Thymus (tissue), 11 donors: ENCODE data around the gene CAMTA1. TPM values are rescaled to one million over a fixed set of nuclear protein-coding genes. Genes with fewer than 3 reads are reported as not detected.

ENCODE experiments used
- DNase-seq, 9 donors: peaks; one replicate each; pipeline ENCODE4 v3.0.0-alpha.2; 2013; ENCODE audit warnings: low spot score in 9 of 9, low read depth in 6 of 9, missing footprints in 1 of 9
- H3K27ac ChIP-seq, 2 donors: one replicate each; pipeline ENCODE4 v1.5.1; 2013; ENCODE audit warnings: control low read depth in 1 of 2, low read depth in 1 of 2, low read length in 1 of 2, mild to moderate bottlenecking in 1 of 2, moderate library complexity in 1 of 2
- H3K27me3 ChIP-seq, 2 donors: one replicate each; pipeline ENCODE4 v1.5.1; 2013; ENCODE audit warnings: low read length in 1 of 2; ENCODE audit not compliant: control insufficient read depth in 2 of 2, insufficient read depth in 1 of 2
- H3K36me3 ChIP-seq, 2 donors: one replicate each; pipeline ENCODE4 v1.5.1; 2013; ENCODE audit warnings: low read length in 1 of 2, mild to moderate bottlenecking in 1 of 2, moderate library complexity in 1 of 2; ENCODE audit not compliant: control insufficient read depth in 2 of 2, insufficient read depth in 2 of 2
- H3K4me1 ChIP-seq, 2 donors: one replicate each; pipeline ENCODE4 v1.5.1; 2013; ENCODE audit warnings: low read length in 2 of 2; ENCODE audit not compliant: control insufficient read depth in 2 of 2, insufficient read depth in 2 of 2
- H3K4me3 ChIP-seq, 2 donors: one replicate each; pipeline ENCODE4 v1.5.1; 2013; ENCODE audit warnings: low read length in 2 of 2, control low read depth in 1 of 2, mild to moderate bottlenecking in 1 of 2
- H3K9me3 ChIP-seq, 2 donors: one replicate each; pipeline ENCODE4 v1.5.1; 2013; ENCODE audit warnings: low read length in 1 of 2, mild to moderate bottlenecking in 1 of 2; ENCODE audit not compliant: control insufficient read depth in 2 of 2, insufficient read depth in 1 of 2
- WGBS: extraction: QIAGEN DNeasy Blood & Tissue Kit; methylation state at CpG from one replicate; pipeline ENCODE4 v1.1.7; 2013; 5-methylcytosine and 5-hydroxymethylcytosine counted together
- polyA plus RNA-seq: library from polyadenylated mRNA; stranded (reverse); fragments of 200-250 nt; gene quantifications from one replicate; pipeline ENCODE4 v1.2.3, GENCODE V29; 2013
- total RNA-seq: library from RNA; stranded (reverse); fragments of 120-200 nt; gene quantifications from one replicate; pipeline ENCODE4 v1.2.4, GENCODE V29; 2013
- donor health status: healthy.

The CAMTA1 gene
- total and polyA plus RNA-seq, 2 donors, result 32.0 to 158 TPM

DNA sequence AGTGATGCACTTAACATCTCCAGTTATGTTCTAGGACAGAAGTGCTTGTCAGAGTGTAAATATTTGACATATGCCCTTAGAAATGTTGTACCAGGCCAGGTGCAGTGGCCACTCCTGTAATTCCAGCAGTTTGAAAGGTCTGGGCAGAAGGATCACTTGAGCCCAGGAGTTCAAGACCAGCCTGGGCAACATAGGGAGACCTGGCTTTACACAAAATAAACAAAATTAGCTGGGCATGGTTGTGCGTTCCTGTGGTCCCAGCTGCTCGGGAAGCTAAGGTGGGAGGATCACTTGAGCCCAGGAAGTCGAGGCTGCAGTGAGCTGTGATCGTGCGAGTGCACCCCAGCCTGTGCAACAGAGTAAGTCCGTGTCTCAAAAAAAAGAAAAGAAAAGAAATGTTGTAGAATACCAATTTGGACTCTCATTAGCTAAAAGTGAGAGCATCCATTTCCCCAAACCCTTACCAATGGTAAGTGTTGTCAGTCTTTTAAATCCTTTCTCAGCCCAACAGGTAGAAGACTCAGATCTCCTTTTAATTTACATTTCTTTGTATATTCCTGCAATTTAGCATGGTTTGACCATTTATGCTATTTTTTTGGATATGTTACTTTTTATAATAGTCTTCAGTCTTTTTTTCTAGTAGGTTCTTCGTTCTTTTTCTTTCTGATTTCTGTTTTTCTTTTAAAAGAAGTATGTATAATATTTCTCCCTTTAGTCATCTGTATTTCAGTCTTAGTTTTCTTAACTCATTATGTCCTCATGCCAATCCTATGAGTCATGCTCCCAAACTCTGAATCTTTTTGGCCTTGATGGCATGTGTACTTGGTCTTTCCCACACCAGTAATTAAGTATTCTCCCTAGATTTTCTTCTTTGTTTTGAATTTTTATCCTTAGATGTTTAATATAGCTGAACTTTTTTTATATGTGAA is 74.4 kb downstream of the CAMTA1 start:
- H3K4me1 ChIP-seq, result no peaks in the 10 kb centered on the region
- H3K9me3 ChIP-seq, result no peaks in the 10 kb centered on the region
- DNase-seq, result no peak
- H3K27ac ChIP-seq, result no peak overlapping the region
- 96% methylated on average over 7 of the region's 7 CpGs for WGBS
- H3K27me3 ChIP-seq, result no peaks in the 10 kb centered on the region
- no peak overlapping the region for H3K4me3 ChIP-seq
- peaks cover 0 to 4% of the 10 kb centered on the region in 2 donors for H3K36me3 ChIP-seq

DNA sequence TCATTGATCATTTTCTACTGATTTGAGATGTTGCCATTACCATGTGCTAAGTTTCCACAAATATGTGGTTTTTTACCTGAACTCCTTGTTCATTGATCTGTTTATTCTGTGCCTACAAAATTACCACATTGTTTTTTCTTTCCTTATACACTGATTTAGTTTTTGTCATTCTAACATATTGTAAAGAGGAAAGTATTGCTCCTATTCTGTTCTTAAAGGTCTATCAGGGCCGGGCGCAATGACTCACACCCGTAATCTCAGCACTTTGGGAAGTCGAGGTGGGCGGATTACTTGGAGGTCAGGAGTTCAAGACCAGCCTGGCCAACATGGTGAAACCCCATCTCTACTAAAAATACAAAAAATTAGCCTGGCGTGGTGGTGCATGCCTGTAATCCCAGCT is 75.1 kb downstream of the CAMTA1 start:
- Histone ChIP-seq H3K27me3 (no peaks in the 10 kb centered on the region), H3K27ac (no peak overlapping the region), H3K4me3 (no peak overlapping the region), H3K9me3 (no peaks in the 10 kb centered on the region), H3K36me3 (peaks cover 0 to 4% of the 10 kb centered on the region in 2 donors), H3K4me1 (no peaks in the 10 kb centered on the region)
- no peak for DNase-seq
- WGBS, result 97% methylated on average over 6 of the region's 6 CpGs

DNA sequence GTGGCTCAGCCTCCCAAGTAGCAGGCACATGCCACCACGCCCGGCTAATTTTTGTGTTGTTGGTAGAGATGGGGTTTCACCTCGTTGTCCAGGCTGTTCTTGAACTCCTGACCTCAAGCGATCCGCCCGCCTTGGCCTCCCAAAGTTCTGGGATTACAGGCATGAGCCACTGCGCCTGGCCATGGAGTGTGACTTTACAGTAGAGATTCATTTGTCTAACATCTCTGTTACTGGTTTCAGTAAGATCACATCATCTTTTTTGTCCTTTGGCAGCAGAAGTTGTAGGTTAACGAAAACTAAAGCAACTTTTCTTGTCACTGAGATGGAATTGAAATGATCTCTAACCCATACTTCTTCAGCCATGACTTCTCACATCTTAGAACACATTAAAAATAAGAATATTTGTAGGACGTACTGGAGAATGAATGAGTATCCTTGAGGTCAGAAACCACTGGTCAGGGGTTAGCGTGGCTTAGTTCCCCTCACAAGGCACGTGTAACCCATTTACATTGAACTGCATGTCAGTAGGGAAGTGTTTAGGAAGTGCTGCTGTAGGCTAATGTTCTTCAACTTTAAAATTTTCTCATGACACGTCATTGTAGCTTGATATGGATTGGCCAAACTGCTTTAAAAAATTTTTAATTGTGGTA is 75.9 kb downstream of the CAMTA1 start:
- H3K4me3 ChIP-seq, result no peak overlapping the region
- no peaks in the 10 kb centered on the region for H3K27me3 ChIP-seq
- H3K4me1 ChIP-seq, result no peaks in the 10 kb centered on the region
- H3K27ac ChIP-seq, result no peak overlapping the region
- DNase-seq, result no peak
- H3K36me3 ChIP-seq, result peaks cover 0 to 4% of the 10 kb centered on the region in 2 donors
- 97% methylated on average over 12 of the region's 12 CpGs for WGBS
- no peaks in the 10 kb centered on the region for H3K9me3 ChIP-seq

DNA sequence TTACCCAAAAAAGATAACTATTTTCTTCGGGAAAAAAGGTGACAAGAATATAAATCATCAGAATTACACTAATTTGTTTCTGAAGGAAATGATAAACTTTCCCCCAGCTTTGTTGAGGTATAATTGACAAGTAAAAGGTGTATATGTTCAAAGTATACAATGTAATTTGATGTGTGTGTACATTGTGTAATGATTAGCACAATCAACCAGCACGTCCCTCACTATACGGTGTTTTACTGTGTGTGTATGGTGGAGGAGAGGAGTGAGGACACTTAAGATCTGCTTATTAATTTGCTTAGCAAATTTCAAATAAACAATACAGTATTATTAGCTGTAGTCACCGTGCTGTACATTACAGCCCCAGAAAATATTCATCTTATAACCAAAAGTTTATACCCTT is 77.7 kb downstream of the CAMTA1 start:
- H3K27ac ChIP-seq, result no peak overlapping the region
- no peaks in the 10 kb centered on the region for H3K27me3 ChIP-seq
- H3K9me3 ChIP-seq, result no peaks in the 10 kb centered on the region
- no peak for DNase-seq
- H3K4me1 ChIP-seq, result no peaks in the 10 kb centered on the region
- 96% methylated on average over 4 of the region's 4 CpGs for WGBS
- peaks cover 0 to 4% of the 10 kb centered on the region in 2 donors for H3K36me3 ChIP-seq
- no peak overlapping the region for H3K4me3 ChIP-seq

DNA sequence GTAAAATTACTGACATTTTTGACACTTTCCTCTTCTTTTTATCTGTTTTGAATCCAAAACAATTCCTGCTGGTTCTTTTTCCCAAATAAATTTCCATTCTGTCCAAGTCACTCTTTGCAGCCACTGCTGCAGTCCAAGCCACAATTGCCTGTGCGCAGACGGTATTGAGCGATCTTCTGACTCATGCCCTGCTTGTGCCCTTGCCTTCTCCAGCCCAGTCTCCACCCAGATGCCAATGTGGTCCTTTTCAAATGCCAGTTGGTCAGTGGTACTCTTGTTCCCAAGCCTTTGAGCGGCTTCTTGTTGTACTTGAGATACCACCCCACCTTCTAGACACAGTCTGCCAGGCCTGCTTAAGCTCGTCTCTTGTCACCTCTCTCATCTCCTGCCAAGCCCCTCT is 78.9 kb downstream of the CAMTA1 start:
- Histone ChIP-seq H3K4me3 (no peak overlapping the region), H3K27ac (no peak overlapping the region), H3K27me3 (no peaks in the 10 kb centered on the region), H3K36me3 (peaks cover 0 to 4% of the 10 kb centered on the region in 2 donors), H3K9me3 (no peaks in the 10 kb centered on the region), H3K4me1 (no peaks in the 10 kb centered on the region)
- DNase-seq, result no peak
- WGBS, result over 99% methylated on average over 5 of the region's 5 CpGs

DNA sequence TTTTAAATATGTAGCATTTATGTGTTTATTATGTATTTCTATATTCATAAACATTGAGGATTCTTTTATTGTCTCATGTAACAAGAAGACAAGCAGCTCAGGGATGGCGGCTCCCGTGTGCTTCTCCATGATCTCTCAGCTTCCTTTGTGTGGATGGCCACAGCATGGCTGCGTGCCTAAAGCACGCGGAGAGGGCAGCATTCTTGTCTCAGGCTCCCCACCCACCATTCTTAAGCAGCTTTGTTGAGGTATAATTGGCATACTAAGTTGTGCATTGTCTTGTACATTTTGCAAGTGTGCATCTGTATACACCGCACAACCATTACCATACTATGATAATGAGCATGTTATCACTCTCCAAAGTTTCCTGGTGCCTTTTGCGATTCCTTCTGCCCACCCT is 81.6 kb downstream of the CAMTA1 start:
- Histone ChIP-seq H3K9me3 (no peaks in the 10 kb centered on the region), H3K4me3 (no peak overlapping the region), H3K4me1 (no peaks in the 10 kb centered on the region), H3K27ac (no peak overlapping the region), H3K27me3 (no peaks in the 10 kb centered on the region), H3K36me3 (peaks cover 0 to 4% of the 10 kb centered on the region in 2 donors)
- DNase-seq, result no peak
- 96% methylated on average over 7 of the region's 7 CpGs for WGBS

DNA sequence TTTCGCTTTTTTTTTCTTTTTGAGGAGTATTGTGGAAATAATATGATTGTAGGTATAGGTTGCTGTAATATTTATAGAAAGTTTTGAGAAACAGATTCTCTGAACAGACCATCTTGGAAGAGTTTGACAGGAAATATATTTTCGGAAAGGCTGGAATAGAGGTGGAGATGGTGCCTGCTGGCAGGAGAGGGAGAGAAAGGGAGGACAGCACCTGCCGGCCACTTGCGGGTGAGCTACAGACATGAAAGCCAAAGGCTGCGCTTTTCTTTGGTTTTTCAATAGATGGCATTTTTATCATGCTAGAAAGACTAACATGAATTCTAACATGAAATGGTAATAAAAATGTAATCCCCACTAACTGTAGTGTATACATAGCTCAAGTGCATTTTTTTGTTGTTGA is 82.1 kb downstream of the CAMTA1 start:
- DNase-seq, result no peak
- H3K4me1 ChIP-seq, result no peaks in the 10 kb centered on the region
- WGBS, result 88% methylated on average over 5 of the region's 5 CpGs
- no peak overlapping the region for H3K27ac ChIP-seq
- peaks cover 0 to 4% of the 10 kb centered on the region in 2 donors for H3K36me3 ChIP-seq
- H3K9me3 ChIP-seq, result no peaks in the 10 kb centered on the region
- no peaks in the 10 kb centered on the region for H3K27me3 ChIP-seq
- no peak overlapping the region for H3K4me3 ChIP-seq

DNA sequence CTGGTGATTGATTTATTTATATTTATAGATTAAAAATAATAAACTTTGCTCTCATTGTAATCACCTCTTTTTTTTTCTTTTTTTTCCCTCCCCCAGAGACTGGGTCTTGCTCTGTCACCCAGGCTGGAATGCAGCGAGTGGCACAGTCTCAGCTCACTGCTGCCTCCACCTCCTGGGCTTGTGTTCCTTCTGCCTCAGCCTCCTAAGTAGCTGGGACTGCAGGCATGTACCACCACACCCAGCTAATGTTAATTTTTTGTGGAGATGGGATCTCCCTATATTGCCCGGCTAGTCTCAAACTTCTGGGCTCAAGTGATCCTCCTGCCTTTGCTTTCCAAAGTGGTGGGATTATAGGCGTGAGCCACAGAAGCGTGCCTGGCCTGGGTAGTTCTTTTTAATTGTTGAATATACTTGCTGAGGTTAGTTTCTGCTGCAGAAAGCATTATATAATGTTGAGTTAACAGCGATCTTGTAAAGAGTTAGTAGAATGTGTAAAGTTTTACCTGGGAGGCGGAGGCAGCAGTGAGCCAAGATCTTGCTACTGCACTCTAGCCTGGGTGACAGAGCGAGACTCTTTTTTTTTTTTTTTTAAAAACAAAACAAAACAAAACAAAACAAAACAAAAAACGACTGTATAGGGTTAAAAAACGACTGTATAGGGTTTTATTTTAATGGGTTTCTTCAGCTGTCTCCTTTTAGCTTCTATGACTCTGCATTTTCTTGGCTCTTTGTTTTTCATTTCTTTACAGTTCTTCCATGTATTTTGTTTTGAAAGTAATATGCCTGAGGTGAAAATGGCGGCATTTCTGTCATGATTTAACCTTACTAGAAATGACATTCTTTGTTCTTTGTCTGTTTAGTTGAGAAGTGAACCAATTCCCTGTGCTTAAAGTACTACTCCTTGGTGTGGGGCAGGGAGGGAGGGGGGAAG is 82.7 kb downstream of the CAMTA1 start:
- Histone ChIP-seq H3K36me3 (peaks cover 0 to 4% of the 10 kb centered on the region in 2 donors), H3K4me3 (no peak overlapping the region), H3K4me1 (no peaks in the 10 kb centered on the region), H3K27ac (no peak overlapping the region), H3K27me3 (no peaks in the 10 kb centered on the region), H3K9me3 (no peaks in the 10 kb centered on the region)
- WGBS, result 84% methylated on average over 10 of the region's 10 CpGs
- no peak for DNase-seq
